OCI-M2 (cell line): ENCODE data around the gene ZNF578.
"Not testable (repeated sequence)": the region's sequence is repeated elsewhere in the genome, so short reads cannot be mapped to it uniquely, and the experiment has no call there.

Source experiments
- DNase-seq: peaks from one replicate; lab custom pipeline; 2025; ENCODE audit not compliant: unreplicated experiment; lab: John Stamatoyannopoulos, UW

The ZNF578 gene

DNA sequence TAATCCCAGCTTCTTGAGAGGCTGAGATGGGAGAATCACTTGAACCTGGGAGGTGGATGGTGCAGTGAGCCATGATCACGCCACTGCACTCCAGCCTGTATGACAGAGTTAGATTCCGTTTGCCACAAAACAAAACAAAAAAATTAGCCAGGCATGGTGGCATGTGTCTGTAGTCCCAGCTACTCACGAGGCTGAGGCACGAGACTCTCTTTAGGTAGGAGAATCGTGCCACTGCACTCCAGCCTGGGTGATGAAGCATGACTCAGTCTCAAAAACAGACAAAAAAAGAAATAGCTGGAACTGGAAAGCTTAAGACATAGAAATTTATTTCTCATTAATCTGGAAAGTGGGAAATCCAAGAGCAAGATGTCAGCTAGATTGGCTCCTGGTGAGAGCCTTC lies 53.9 kb downstream of the ZNF578 start:
- no peak for DNase-seq

DNA sequence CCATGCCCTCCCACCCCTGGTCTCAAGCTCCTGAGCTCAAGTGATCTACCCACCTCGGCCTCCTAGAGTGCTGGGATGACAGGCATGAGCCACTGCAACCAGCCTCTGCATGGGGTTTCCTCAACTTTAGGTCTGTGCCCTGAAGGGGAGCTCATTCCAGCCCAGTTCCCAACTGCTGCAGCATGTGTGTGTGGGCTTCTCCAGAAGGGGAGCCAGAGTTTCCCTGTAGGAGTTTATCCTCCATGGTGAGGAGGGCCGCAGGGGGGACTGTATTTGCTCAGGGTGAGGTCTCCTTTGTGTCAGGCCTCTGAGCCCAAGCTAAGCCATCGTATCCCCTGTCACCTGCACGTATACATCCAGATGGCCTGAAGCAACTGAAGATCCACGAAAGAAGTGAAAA lies 62.8 kb downstream of the ZNF578 start:
- no peak for DNase-seq

DNA sequence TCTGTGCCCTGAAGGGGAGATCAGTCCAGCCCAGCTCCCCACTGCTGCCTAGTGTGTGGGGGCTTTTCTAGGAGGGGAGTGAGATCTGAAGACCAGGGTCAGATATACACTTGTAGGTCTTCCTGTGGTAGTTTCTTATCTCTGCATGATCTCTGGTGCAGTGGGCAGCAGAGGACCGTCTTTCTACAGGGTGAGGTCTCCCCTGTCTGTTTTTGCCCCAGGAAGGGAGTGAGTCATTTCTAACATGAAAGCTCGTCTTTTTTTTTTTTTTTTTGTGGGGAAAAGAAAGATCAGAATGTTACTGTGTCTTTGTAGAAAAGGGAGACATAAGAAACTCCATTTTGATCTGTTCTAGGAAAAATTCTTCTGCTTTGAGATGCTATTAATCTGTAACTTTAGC lies 65.3 kb downstream of the ZNF578 start:
- DNase-seq = no peak

DNA sequence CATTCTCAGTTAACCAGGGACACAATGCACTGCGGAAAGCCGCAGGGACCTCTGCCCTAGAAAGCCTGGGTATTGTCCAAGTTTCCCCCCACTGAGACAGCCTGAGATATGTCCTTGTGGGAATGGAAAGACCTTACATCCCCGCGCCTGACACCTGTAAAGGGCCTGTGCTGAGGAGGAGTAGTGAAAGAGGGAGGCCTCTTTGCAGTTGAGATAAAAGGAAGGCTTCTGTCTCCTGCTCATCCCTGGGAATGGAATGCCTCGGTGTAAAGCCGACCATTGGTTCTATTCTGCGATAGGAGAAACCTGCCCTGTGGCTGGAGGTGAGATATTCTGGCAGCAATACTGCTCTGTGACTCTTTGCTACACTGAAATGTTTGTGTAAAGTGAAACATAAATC lies 65.8 kb downstream of the ZNF578 start:
- not testable (repeated sequence) for DNase-seq

DNA sequence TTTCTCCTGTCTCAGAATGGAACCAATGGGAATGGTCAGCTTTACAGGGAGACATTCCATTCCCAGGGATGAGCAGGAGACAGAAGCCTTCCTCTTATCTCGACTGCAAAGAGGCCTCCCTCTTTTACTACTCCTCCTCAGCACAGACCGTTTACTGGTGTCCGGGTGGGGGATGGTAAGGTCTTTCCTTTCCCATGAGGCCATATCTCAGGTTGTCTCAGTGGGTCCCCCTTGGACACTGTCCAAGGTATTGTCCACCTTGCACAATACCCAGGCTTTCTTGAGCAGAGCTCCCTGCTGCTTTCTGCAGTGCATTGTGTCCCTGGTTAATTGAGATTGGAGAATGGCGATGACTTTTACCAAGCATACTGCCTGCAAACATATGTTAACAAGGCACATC lies 66.7 kb downstream of the ZNF578 start:
- no peak for DNase-seq

DNA sequence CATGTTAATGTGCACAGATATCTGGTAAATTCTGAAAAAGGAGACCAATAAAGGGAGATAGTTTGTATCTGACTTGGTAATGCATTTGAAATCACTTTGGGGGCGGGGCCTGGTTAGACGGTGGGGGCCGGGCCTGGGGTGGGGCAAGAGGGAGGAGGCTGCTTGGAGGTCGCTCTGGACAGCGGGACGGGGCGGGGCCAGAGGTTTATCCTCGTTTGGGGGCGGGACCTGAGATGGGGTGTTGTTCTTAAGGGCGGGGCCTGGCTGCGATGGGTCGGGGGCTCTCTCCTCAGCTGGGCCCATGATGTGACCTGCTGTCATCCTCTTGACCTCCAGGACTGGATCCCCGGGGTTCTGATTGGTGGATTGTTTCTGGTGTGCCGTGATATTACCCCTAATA lies 69.2 kb downstream of the ZNF578 start:
- no peak for DNase-seq

DNA sequence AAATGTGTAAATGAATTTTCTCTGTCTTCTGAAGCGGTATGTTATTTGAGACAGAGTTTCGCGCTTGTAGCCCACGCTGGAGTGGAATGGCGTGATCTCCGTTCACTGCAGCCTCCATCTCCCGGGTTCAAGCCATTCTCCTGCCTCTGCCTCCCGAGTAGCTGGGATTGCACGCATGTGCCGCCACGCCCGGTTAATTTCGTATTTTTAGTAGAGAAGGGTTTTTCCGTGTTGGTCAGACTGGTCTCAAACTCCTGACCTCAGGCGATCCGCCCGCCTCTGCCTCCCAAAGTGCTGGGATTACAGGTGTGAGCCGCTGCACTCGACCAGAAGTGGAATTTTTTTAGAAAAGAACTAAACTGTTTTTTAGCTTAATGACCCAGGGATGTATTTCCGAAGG lies 70.7 kb downstream of the ZNF578 start:
- DNase-seq = no peak

DNA sequence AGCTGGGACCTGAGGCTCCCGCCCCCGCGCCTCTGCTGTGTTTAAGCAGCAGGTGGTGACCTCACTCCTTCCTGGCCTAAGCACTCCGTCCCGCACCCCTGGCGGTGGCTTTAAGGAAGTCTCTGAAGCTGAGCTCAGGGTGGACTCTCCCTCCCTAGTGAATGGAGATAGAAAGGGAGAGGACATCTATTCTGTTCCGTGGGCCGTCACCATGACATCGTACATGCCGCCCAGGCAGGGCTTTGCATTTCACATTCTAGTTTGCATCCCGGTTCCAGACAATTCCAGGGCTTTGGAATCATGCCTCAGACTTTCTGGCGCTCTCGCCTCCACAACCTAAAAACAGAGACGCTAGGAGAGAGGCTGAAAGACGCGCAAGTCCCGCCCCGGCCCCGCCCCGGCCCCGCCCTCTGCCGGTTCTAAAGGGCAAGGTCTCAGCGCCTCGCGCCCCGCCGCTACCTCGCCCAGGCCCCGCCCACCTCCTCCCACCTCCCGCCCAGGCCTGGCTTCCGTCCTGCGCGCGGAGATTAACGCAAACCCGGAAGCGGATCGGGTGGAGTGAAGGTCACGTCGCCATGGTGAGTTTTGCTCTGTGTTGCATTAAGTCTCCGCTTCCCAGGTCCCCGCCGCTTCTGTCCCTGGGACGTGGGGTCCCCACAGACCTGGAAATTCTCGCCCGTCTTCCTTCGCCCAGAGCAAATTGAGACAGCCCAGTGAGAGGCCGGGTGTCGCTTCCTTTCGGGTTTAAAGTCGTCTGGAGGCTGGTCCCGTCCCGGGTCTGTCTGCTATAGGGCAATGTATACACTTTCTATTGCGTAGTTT lies 74.0 kb downstream of the ZNF578 start, which contains the start of gene ZNF808:
Gene ZNF808 (plus strand): TSS at position 535 of the 822 bp plus-strand sequence. CDS start 15,617 bp downstream, outside the sequence.
- DNase-seq = peak; percentile 97

DNA sequence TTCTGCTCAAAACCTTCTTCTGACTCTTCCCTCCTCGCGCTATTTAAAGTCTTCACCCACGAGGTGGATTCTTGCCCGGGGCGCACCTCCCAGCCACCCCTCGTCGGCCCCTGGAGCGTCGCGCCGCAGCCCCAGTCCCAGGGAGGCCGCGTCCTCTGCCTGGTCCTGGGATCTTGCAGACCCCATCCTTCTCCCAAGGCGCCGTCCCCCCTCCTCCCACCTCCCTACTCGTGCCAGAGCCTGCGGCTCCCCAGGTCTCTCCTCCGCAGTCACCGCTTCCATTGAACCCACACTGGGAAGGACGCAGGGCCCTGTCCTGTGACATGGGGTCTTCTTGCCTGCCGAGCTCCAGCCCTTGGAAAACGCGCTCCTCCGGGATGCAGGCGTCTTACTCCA lies 74.6 kb downstream of the ZNF578 start:
- DNase-seq = no peak

DNA sequence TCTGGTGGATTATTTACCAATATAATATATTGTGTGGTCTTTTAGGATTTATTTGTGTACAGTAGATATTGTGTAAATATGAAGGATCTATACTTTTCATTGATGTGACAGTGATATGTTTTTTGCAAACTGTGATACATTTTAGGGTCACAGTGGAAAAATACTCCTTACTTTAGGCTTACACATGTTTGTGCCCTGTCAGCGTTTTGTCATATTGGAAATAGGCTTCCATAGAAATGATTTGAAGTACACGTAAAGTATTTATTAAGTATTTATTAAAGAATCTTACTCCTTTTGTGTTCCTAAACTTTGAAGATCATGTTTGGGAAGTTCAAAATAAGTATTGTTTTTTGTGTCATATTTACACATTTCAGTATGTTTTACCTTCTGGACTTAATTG lies 79.1 kb downstream of the ZNF578 start:
- DNase-seq = no peak

DNA sequence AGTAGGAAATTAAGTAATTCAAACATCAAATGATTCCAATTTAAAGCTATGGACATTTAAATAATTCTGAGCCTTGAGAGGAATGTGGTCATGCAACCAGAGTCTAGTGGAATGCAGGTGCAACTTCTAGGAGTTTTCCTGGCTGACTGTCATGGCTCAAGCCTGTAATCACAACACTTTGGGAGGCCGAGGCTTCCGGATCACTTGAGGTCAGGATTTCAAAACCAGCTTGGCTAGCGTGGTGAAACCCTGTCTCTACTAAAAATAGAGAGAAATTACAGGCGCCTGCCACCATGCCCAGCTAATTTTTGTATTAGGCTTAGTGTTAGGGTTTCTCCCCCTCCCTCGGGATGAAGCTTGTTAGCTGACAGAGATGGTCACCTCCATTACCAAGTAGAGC lies 80.5 kb downstream of the ZNF578 start:
- no peak for DNase-seq

DNA sequence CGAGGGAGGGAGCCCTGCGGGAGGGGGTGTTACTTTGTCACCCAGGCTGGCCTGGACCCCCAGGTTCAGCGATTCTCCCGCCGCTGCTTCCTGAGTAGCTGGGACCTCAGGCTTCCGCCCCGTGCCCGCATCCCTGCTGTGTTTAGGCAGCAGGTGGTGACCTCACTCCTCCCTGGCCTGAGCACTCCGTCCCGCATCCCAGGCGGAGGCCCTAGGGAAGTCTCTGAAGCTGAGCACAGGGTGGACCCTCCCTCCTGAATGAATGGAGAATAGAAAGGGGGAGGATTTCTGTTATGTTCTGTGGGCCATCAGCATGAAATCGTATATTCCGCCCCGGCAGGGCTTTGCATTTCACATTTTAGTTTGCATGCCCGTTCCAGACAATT lies 82.0 kb downstream of the ZNF578 start:
- DNase-seq = not testable (repeated sequence)

DNA sequence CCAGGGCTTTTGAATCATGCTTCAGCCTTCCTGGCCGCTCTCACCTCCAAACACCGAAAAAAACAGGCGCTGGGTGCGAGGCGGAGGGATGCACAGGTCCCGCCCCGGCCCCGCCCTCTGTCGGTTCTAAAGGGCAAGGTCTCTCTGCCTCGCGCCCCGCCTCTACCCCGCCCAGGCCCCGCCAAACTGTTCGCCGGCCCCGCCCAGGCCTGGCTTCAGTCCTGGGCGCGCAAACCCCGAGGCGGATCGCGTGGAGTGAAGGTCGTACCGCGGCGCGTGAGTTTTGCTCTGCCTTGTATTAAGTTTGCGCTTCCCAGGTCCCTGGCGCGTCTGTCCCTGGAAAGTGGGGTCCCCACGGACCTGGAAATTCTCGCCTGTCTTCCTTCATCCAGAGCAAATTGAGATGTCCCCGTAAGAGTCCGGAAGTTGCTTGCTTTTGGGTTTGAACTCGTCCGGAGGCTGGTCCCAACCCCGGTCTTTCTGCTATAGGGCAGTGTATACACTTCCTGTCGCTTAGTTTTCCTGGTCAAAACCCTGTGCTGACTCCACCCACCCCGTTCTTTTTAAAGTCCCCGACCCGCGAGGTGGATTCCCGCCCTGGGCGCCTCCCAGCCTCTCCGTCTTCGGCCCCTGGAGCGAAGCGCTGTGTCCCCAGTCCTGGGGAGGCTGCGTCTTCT lies 82.6 kb downstream of the ZNF578 start:
- DNase-seq = no peak

DNA sequence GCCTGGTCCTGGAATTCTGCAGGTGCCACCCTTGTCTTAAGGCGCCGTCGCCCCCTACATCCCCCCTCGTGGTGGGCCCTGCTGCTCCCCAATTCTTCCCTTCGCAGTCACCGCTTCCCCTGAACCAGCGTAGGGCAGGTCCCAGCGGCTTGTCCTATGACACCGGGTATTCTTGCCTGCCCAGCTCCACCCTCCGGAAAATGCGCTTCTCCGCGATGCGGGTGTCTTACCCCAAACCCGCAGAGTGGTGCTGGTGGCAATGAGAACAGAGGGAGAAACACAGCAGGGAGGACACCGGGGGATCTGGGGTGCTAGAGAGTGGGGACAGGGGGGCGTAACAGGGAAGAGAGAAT lies 83.1 kb downstream of the ZNF578 start:
- DNase-seq = no peak

DNA sequence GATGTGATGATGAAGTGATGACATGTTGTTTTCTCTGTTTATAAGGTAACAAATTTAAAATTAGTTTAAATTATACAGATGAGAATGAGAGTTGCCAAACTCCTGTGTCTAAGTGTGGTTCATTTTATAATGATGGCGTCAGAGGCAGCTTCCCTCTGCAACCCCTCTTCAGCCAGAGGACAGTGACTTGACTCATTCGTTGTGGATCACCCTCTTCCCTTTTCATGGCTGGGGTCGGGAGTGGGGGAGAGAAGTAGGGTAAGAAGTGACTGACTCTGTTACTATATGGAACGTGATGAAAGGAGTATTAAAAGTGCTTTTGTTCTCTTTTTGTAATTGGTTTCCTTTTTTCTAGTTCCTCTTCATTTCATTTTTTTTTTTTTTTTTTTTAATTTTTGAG lies 85.5 kb downstream of the ZNF578 start:
- DNase-seq = not testable (repeated sequence)

DNA sequence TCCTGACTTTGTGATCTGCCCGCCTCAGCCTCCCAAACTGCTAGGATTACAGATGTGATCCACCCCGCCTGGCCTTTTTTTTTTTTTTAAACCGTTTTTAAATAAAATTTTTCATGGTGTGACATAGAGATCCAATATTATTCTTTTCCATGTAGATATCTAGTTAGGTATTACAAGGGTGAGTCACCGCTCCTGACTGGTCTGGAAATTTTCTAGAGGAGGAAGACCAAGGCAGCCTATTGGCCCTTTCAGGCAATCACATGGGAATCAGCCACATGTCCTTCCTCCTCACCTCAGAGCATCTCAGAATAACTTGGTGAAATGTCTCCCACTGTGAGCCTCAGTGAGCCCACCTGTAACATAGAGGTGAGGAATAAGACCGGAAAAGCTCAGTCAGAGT lies 87.8 kb downstream of the ZNF578 start:
- not testable (repeated sequence) for DNase-seq

DNA sequence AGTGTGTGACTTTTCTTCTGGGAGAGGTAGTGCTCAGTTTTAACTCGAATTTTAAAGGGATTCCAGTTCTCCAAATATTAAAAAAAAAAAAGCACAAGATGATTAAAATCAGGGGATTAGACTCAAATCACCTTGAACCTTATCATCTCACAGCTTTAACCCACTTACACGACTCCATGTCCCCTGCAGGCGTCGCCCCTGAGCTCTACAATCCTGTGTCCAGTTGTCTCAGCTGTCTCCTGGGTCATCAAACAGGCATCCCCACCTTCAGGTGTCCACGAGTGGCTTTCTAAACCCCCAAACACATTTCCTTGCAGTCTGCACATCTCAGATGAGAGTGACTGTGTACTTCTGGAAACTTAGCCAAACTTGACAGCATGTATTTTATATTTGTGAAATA lies 88.3 kb downstream of the ZNF578 start:
- DNase-seq = no peak

DNA sequence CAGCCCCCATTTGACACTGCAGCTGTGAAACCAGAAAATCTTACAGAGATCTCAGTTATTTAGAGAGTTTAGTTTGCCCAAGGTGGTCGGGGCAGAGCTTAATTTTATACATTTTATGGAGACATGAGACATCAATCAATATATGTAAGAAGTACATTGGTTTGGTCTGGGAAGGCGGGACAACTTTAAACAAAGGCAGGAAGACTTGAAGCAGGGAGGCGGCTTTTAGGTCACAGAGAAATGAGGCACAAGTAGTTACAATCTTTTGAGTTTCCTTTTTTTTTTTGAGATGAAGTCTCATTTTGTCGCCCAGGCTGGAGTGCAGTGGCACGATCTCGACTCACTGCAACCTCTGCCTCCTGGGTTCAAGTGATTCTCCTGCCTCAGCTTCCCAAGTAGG lies 89.2 kb downstream of the ZNF578 start:
- not testable (repeated sequence) for DNase-seq

DNA sequence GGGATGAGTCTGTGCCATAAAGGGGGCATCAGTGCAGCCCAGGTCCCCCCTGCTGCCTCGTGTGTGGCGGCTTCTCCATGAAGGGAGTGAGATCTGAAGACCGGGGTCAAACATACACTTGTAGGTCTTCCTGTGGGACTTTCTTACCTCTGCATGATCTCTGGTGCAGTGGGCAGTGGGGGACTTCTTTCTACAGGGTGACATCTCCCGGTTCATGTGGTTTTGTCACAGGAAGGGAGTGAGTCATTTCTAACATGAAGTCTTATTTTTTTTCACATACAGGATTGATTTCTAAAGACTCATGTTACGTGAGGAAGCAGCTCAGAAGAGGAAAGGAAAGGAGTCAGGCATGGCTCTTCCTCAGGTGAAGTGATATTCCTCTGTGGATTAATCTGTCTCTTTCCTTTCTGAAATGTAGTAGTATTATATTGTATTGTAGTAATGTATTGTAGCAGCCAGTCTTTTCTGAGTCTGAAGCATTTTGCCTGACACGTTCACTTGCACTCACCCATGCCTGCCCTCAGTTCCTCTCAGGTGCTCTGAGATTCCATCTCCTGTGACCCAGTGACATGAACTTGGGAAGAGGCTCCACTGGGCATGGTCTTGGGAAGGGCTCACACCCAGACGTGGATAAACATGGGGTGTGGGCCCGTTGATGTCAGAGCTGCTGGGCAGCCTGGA lies 89.8 kb downstream of the ZNF578 start:
- no peak for DNase-seq

DNA sequence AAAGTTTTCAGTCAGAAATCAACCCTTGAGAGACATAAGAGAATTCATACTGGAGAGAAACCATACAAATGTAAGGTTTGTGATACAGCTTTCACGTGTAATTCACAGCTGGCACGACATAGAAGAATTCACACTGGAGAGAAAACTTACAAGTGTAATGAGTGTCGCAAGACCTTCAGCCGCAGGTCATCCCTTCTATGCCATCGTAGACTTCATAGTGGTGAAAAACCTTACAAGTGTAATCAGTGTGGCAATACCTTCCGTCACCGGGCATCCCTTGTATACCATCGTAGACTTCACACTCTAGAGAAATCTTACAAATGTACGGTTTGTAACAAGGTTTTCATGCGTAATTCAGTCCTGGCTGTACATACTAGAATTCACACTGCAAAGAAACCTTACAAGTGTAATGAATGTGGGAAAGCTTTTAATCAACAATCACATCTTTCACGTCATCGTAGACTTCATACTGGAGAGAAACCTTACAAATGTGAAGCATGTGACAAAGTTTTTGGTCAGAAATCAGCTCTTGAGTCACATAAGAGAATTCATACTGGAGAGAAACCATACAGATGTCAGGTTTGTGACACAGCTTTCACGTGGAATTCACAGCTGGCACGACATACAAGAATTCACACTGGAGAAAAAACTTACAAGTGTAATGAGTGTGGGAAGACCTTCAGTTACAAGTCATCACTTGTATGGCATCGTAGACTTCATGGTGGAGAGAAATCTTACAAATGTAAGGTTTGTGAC lies 101.0 kb downstream of the ZNF578 start:
- no peak for DNase-seq

DNA sequence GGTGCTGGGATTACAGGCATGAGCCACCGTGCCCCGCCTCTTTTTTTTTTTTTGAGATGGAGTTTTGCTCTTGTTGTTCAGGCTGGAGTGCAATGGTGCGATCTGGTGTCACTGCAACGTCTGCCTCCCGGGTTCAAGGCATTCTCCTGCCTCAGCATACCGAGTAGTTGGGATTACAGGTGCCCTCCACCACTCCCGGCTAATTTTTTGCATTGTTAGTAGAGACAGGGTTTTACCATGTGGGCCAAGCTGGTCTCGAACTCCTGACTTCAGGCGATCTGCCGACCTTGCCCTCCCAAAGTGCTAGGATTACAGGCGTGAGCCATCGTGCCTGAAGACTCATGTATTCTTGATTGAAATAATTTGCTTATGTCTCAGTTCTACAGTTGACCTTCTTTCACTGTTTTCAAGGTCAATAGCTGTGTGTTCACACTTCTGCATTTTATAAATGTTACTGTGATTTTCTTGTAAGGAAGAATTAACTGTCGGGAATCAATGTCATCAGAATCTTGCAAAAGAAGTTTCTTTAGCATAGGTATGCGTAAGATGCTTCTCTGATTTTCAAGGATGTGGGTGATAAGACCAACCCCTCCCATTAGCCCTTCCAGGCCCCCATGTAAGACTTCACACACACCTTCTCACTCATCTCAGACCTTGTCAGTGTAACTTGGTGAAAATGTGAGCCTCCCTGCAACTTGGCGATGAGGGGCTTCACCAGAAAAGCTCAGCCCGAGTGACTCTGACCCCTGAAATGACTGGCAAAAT lies 104.1 kb downstream of the ZNF578 start:
- no peak for DNase-seq
